Measurements from ENCODE around the gene ZFP36L1. TPM values are rescaled to one million over a fixed set of nuclear protein-coding genes. Genes with fewer than 3 reads are reported as not detected.

Gene ZFP36L1
- total and polyA plus RNA-seq, 10 of the 15 experiments (the other 5 are each of a cell fraction or from before 2014, with no cell fraction given) = 22.0 to 184 (median 66.1) TPM

DNA sequence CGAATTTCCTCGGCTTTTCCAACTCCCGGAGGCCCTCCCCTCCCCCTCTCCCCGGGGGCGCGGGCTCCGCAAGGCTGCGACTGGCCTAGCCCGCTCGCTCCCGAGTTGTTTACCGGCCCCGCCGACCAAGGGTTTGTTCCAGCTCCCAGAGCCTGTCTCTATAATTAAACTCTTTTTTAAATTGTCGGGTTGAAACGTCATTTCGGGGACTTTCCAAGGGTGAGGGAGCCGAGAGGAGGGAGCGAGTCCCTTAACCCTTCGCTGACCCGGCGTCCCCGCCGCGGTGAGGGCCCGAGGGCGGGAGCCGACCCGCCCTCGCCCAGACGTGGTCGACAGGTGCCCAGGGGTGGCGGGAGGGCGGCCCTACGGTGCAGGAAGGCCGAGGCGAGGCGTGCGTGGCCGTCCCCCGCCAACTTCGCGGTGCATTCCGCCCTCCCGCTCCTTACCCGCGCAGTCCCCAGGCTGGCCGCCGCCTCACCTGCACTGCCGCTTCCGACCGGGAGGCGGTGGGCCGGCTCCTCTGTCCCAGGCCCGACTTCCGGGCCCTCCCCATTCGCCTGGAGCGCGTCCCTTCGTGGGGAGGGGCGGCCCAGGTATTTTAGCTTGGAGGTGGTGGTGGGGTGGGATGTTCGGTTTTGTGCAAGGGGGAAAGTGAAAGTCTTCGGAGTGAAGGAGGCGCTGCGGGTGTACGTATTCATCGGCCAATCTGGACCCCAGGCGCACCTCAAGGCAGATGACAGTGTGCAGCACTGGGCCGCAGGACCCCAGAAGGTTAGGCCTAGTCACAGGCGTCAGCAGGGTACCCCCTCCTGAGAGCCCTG is 2.9 kb upstream of the ZFP36L1 start (continued):
- TF ChIP-seq, protein P1, sequence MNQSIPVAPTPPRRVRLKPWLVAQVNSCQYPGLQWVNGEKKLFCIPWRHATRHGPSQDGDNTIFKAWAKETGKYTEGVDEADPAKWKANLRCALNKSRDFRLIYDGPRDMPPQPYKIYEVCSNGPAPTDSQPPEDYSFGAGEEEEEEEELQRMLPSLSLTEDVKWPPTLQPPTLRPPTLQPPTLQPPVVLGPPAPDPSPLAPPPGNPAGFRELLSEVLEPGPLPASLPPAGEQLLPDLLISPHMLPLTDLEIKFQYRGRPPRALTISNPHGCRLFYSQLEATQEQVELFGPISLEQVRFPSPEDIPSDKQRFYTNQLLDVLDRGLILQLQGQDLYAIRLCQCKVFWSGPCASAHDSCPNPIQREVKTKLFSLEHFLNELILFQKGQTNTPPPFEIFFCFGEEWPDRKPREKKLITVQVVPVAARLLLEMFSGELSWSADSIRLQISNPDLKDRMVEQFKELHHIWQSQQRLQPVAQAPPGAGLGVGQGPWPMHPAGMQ (IDR thresholded peaks at IDR 0.05; ENCODE audit: borderline replicate concordance) = 0 out of 2 replicates have a peak, but pooled peaks have one; percentile 16
- TF ChIP-seq, protein P2, sequence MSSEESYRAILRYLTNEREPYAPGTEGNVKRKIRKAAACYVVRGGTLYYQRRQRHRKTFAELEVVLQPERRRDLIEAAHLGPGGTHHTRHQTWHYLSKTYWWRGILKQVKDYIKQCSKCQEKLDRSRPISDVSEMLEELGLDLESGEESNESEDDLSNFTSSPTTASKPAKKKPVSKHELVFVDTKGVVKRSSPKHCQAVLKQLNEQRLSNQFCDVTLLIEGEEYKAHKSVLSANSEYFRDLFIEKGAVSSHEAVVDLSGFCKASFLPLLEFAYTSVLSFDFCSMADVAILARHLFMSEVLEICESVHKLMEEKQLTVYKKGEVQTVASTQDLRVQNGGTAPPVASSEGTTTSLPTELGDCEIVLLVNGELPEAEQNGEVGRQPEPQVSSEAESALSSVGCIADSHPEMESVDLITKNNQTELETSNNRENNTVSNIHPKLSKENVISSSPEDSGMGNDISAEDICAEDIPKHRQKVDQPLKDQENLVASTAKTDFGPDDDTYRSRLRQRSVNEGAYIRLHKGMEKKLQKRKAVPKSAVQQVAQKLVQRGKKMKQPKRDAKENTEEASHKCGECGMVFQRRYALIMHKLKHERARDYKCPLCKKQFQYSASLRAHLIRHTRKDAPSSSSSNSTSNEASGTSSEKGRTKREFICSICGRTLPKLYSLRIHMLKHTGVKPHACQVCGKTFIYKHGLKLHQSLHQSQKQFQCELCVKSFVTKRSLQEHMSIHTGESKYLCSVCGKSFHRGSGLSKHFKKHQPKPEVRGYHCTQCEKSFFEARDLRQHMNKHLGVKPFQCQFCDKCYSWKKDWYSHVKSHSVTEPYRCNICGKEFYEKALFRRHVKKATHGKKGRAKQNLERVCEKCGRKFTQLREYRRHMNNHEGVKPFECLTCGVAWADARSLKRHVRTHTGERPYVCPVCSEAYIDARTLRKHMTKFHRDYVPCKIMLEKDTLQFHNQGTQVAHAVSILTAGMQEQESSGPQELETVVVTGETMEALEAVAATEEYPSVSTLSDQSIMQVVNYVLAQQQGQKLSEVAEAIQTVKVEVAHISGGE (CRISPR knock-in tag; IDR thresholded peaks at IDR 0.05) = no peak; the same call in 1 of the 2 replicates
- TF ChIP-seq EZH2 (IDR thresholded peaks at IDR 0.05; ENCODE audit: borderline replicate concordance, control insufficient read depth, low read depth, low read length) = no peak
- TF ChIP-seq BACH1 (IDR thresholded peaks at IDR 0.05; ENCODE audit: borderline replicate concordance) = peak; percentile 57; the same call in 1 of the 2 replicates
- no peak for TF ChIP-seq POLR2AphosphoS2 (IDR thresholded peaks at IDR 0.05; ENCODE audit: low read depth, low read length)
- TF ChIP-seq RAD51 (IDR thresholded peaks at IDR 0.05) = no peak
- TF ChIP-seq NFIC (IDR thresholded peaks at IDR 0.05; ENCODE audit: low read depth, low read length) = no peak
- peak; percentile 66 for TF ChIP-seq MEF2A (IDR thresholded peaks at IDR 0.05; ENCODE audit: insufficient read depth, low read depth, low read length)
- TF ChIP-seq ATF7 (IDR thresholded peaks at IDR 0.05; ENCODE audit: low read depth) = no peak; the same call in 1 of the 2 replicates
- TF ChIP-seq POLR2A (IDR thresholded peaks at IDR 0.05; ENCODE audit: low read depth, low read length) = peak; percentile 97
- no peak for TF ChIP-seq NFXL1 (IDR thresholded peaks at IDR 0.05; ENCODE audit: borderline replicate concordance)
- no peak; the same call in 1 of the 2 replicates for TF ChIP-seq TCF7 (IDR thresholded peaks at IDR 0.05; ENCODE audit: borderline replicate concordance)
- TF ChIP-seq ZNF24 (IDR thresholded peaks at IDR 0.05) = no peak
- TF ChIP-seq RBBP5 (conservative IDR thresholded peaks at IDR 0.05) = no peak
- TF ChIP-seq, protein P3, sequence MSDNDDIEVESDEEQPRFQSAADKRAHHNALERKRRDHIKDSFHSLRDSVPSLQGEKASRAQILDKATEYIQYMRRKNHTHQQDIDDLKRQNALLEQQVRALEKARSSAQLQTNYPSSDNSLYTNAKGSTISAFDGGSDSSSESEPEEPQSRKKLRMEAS (IDR thresholded peaks at IDR 0.05; ENCODE audit: low read depth, low read length) = no peak
- no peak for TF ChIP-seq ZNF274 (IDR thresholded peaks at IDR 0.05; ENCODE audit: insufficient read depth, insufficient read length)
- TF ChIP-seq, protein P4, sequence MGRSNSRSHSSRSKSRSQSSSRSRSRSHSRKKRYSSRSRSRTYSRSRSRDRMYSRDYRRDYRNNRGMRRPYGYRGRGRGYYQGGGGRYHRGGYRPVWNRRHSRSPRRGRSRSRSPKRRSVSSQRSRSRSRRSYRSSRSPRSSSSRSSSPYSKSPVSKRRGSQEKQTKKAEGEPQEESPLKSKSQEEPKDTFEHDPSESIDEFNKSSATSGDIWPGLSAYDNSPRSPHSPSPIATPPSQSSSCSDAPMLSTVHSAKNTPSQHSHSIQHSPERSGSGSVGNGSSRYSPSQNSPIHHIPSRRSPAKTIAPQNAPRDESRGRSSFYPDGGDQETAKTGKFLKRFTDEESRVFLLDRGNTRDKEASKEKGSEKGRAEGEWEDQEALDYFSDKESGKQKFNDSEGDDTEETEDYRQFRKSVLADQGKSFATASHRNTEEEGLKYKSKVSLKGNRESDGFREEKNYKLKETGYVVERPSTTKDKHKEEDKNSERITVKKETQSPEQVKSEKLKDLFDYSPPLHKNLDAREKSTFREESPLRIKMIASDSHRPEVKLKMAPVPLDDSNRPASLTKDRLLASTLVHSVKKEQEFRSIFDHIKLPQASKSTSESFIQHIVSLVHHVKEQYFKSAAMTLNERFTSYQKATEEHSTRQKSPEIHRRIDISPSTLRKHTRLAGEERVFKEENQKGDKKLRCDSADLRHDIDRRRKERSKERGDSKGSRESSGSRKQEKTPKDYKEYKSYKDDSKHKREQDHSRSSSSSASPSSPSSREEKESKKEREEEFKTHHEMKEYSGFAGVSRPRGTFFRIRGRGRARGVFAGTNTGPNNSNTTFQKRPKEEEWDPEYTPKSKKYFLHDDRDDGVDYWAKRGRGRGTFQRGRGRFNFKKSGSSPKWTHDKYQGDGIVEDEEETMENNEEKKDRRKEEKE (IDR thresholded peaks at IDR 0.05) = no peak
- peak; percentile 68 for TF ChIP-seq CREM (IDR thresholded peaks at IDR 0.05; ENCODE audit: low read depth)
- peak; percentile 90 for TF ChIP-seq GATAD2B (conservative IDR thresholded peaks at IDR 0.05; ENCODE audit: low read depth)
- TF ChIP-seq IKZF1 (conservative IDR thresholded peaks at IDR 0.05) = peak; percentile 97
- no peak; the same call in 1 of the 2 replicates for TF ChIP-seq MXI1 (IDR thresholded peaks at IDR 0.05; ENCODE audit: low read depth, low read length)
- peak; percentile 81 for TF ChIP-seq ZBED1 (IDR thresholded peaks at IDR 0.05; ENCODE audit: borderline replicate concordance)
- TF ChIP-seq SUZ12 (IDR thresholded peaks at IDR 0.05; ENCODE audit: unreplicated experiment) = no peak
- peak; percentile 81; the same call in 1 of the 2 replicates for TF ChIP-seq PAX5 (IDR thresholded peaks at IDR 0.05; ENCODE audit: borderline replicate concordance, low read depth, low read length)

All from GM12878 (cell line).